GM18498 (cell line): Measurements from ENCODE around the gene ZNF584.
"Not testable (repeated sequence)": the region's sequence is repeated elsewhere in the genome, so short reads cannot be mapped to it uniquely, and the experiment has no call there.

Experiments
- ATAC-seq: cut with Tn5 transposase; IDR thresholded peaks from one replicate; pipeline ENCODE4 v1.9.1; 2021; ENCODE audit warnings: mild to moderate bottlenecking, moderate library complexity; ENCODE audit not compliant: unreplicated experiment

The ZNF584 gene

DNA sequence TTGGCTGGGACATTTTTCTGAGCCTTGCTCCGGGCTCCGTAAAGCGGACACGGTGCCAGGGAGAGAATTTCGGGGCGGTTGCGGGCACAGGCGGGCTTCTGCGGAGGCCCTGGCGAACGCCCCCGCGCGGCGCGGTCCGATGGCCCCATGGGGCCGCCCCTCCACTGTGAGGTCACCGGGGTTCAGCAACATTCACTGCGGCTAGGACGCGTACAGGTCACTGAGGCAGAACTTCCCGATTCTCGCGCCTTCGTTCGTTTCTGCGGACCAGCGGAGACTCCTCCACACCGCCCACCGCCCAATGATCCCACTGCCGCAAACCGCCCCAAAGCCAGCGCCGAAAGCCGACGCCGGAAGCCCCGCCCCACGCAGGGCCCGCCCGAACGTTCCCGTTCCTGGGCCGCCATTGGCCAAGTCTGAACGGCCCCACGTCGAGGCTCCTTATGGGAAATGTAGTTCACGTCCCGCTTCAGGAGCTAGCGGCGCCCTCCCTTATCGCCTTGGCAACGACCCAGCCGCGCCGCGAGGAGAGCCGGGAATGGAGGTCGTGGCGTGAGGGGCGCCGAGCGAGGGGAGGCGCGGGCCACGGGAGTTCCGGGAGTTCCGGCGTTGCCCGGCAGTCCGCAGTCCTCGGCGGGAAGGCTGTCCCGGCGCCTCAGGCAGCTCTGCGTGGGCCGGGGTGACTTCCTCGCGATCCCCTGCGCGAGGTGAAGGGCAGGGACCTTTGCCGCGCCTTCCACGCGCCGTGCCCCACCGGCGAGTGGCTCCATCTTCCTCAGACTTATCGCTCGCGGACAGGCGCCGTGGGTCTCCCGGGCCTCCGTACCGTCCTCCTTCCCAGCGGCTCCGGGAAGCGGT, at the start of gene ZNF584:
Gene ZNF584 (plus strand): TSS at position 498 of the 858 bp plus-strand sequence. CDS start 499 bp downstream, outside the sequence.
- peak; percentile 93 for ATAC-seq

- no peak for ATAC-seq
Measured at GRCh38 chr19:58361900-58362271, 46.6 kb upstream of the ZNF584 start.

DNA sequence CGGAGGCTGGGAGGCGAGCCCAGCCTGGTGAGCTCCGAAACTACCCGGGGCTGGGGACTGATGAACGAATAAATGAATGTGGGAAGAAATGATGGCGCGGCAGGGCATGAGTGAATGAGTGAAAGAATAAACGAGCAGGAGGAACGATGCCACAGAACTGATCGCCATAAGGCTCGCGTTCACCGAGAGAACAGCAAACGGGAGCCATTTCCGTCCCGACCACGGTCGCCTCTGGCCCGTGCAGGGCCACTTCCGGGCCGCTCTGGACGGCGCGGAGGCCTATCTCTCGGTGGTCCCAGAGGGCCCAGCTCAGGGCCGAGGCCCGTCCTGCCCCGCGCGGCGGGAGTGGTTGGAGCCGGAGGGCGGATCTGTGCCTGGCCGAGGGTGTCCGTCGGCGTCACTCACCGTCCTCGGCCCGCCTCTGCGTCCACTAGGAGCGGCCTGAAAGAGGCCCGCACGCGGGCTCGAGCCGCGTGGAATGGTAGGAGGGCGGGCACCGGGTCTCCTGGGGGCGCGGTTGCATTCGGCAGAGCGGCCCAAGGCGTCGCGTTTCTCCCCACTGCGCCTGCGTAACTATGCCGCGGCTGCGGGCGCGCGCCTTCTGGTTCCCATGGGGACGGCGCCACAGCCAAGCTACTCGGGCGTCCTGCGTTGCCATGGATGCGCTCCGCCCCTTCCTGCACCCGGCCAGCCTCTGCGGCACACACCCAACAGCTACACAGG, 46.0 kb upstream of the ZNF584 start, which contains the start of gene ZNF497:
Gene ZNF497 (minus strand): TSS at position 480 of the 723 bp plus-strand sequence. CDS start 5,116 bp downstream, outside the sequence.
- peak; percentile 86 for ATAC-seq

GRCh38 chr19:58364146-58364545, 44.3 kb upstream of the ZNF584 start:
- no peak for ATAC-seq

DNA sequence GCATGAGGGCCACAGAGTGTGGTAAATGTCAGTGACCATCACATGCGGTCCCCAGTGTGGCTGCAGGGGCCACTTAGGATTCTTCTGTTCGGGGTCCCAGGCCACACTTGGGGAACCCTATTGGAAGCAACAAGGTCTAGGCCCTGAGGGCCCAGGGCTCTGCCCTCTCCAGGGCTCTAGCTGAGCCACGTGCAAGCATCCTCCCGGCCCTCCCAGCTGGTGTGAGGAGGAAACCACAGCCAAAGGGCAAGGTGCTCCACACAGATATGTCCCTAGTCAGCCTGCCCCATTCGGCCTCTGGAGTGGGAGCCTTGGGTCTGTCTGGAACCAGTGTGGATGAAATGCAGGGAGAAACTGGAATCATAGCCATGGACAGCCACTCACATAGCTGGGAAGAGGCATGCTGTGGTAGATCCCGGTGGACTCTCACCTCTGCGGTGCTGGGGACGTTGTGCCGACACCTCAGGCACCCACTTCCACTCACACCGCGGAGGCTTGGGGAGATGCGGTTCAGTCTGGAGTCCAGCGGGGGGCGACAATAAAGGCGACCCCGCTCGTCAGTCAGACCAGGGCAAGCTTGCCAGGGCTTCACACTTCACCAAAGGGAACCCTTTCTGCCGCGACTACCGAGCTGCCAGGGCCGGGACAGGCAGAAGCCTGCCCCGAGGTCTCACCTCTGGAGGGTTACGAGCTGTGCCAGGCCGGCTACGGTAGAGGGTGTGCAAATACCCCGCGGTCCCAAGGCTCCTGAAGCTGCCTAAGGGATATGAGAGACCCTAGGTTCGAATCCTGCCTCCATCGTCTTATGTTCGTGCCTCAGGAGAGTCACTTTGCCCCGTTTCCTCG, 41.6 kb upstream of the ZNF584 start:
- no peak for ATAC-seq

DNA sequence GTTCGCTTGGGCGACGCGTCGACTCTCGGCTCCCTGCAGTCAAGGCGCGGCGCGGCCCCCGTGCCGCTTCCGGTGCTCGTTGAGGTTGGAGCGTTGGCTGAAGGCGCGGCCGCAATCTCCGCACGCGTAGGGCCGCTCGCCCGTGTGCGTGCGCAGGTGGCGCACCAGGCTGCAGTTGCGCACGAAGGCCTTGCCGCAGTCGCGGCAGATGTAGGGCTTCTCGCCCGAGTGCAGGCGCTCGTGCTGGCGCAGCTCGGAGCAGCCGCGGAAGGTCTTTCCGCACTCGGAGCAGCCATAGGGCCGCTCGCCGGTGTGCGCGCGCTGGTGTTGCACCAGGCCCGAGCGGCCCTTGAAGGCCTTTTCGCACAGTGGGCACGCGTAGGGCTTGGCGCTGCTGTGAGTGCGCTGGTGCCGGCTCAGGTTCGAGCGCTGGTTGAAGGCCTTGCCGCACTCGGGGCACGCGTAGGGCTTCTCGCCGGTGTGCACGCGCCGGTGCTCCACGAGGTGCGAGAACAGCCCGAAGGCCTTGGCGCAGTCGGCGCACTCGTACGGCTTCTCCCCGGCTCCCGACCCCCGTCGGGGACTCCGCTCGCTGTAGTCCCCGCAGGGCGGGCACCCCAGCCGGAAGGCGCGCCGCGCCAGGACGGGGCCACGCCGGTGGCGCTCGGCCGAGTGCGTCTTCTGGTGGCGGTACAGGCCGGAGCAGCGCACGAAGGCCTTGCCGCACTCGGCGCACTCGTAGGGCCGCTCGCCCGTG, 40.6 kb upstream of the ZNF584 start:
- no peak for ATAC-seq

- ATAC-seq: no peak
Measured at GRCh38 chr19:58368561-58369360, 39.7 kb upstream of the ZNF584 start.

DNA sequence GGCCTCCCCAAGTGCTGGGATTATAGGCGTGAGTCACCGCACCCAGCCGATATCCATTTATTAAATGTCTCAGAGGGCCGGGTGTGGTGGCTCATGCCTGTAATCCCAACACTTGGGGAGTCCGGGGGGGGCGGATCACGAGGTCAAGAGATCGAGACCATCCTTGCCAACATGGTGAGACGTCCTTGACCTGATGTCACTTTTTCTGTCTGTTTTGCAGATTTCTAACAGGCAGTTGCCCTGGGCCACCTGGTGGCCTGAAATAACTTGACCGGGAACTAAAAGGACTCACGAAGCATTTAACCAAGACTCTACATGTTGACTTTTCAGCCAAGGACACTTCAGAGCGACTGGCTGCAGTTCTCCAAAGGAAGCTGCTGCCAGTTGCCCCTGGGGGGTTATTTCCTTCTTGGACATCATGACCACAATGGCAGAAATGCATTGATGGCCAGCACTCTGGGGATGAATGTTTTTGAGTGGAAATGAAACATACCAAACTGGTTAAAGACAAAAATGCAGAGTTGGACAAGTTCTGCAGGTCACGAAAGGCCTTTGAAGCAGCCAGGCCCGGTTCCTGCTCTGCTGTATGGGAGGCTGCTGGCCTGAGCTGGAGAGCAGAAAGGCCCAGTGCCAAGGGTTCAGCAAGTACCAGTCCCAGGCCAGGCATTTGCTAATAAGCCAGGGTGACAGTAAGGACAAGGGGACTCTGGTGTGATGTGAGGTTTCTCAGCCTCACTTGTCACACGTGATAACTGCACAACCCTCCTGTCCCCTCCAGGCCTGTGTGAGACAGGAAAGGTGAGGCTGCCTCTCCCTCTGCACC, 35.9 kb upstream of the ZNF584 start:
- ATAC-seq: no peak

DNA sequence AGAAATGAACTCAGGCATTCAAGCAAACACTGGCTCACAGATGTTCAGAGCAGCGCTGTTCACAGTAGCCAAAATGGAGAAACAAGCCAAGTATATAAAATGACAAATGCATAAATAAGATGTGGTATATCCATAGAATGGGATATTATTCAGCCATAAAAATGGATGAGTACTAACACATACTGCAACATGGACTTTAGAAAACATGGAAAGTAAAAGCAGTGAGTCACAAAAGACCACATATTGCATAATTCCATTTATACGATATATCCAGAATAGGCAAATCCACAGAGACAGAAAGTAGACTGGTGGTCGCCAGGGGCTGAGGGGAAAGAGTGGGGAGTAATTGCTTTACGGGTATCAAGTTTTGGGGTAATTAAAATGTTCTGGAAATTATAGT, 34.2 kb upstream of the ZNF584 start:
- ATAC-seq: no peak

DNA sequence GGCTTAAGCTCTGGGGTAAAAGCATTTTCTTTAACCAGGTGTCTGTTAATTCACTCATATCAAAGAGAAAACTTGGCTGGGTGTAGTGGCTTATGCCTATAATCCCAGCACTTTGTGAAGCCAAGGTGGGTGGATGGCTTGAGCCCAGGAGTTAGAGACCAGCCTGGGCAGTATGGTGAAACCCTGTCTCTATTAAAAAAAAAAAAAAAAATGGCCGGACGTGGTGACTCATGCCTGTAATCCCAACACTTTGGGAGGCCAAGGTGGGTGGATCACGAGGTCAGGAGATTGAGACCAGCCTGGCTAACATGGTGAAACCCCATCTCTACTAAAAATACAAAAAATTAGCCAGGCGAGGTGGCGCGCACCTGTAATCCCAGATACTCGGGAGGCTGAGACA, 31.7 kb upstream of the ZNF584 start:
- not testable (repeated sequence) for ATAC-seq

- ATAC-seq: no peak
Measured at GRCh38 chr19:58379246-58379645, 29.2 kb upstream of the ZNF584 start.

GRCh38 chr19:58380037-58380661, 28.3 kb upstream of the ZNF584 start:
- ATAC-seq: no peak

DNA sequence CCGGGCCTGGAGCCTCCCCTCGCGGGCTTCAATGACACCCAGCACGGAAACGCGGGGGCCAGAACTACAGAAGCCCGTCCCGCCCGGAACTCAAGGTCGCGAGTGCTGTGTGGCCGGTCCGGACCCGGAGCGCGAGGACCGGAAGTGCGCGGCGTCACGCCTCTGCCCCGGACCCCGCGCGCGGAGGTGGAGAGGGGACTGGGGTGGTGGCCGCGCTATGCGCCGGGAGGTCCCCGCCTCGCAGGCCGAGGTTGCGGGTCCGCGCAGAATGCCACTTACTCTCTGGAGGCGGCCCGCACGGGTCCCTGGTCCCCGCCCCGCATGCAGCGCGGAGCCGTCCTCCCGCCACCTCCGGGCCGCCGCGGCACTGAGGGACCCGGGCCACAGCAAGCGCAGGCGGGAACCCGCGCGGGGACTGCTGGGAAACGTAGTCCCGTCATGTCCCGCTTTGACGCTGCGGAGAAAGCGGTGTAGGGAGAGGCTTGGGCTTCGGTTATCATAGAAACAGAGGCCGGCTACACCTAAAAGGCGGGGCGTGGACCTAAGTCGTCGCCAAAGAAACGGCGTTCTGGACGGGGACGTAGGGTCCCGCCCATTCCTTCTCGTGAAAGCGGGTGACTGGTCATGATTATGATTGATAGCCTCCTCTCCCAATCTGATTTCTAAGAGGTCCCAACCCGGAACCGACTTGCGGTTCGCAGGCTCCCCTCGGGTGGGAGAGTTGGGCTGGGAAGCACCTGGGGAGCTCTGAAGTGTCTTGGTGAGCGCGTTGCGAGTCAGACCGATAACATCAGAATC, 27.6 kb upstream of the ZNF584 start, which contains the start of gene ZNF837:
Gene ZNF837 (minus strand): TSS at position 369 of the 798 bp plus-strand sequence. CDS start 11,698 bp downstream, outside the sequence.
- ATAC-seq: peak; percentile 83

- ATAC-seq: no peak
Measured at GRCh38 chr19:58381460-58382212, 26.8 kb upstream of the ZNF584 start.

DNA sequence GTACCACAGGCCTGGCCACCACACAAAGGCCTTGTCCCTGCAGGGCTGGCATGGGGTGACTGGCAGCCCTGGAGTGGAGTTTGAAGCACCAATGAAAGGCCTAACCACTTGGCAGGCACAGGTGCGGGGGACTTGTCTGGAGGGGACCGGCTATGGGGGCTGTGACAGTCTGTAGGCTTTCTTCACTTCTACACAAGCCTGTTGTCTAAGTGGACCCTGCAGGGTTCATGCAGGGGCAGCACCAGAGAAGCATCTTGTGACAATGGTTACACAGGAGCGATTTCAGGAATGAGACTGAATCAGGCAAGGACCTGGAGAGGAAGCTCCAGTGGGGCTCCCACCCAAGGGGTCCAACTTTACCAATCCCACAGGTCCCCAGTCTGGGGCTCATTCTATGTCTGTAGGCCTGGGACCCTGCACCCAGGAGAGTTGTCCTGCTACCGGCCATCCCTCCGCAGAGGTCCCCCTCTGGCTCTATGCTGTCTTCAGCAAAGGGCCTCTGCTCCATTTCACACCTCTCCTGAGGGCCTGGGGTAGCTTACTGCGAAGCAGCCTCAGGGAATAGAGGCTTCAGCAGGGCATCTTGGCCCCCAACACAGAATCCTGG, 25.3 kb upstream of the ZNF584 start:
- no peak for ATAC-seq

DNA sequence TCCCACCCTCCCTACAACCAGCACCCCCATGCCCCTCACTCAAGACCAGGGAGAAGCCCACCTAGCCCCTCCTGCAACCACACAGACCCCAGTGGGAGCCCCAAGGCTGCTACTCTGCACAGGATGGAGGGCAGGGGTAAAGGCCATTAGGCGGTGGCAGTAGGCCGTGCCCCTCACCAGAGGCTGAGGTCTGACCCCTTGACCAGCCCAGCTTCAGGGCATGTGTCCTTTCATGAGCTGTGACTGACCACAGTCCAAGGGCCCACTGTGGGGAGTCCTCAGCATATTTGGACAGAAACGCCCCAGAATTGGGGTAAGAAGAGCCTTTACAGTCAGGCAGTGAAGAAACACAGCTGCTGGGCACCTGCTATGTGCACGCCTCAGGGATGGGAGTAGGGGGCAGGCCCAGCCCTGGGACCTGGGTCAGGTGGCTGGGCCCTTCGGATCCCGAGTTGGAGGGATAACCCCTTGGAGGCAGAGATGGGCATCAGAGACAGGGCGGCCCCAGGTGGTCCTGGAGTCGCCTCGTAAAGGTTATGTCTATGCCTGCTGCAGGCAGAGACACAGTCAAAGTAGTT, 23.0 kb upstream of the ZNF584 start:
- ATAC-seq: no peak
